ENCODE data around the gene CEACAM3. TPM values are rescaled to one million over a fixed set of nuclear protein-coding genes. Genes with fewer than 3 reads are reported as not detected.
"Not testable (repeated sequence)": the region's sequence is repeated elsewhere in the genome, so short reads cannot be mapped to it uniquely, and the experiment has no call there.

Gene CEACAM3
- total and polyA plus RNA-seq, 2 donors (not counting 1 experiment from before 2014, with no cell fraction given) = not detected

DNA sequence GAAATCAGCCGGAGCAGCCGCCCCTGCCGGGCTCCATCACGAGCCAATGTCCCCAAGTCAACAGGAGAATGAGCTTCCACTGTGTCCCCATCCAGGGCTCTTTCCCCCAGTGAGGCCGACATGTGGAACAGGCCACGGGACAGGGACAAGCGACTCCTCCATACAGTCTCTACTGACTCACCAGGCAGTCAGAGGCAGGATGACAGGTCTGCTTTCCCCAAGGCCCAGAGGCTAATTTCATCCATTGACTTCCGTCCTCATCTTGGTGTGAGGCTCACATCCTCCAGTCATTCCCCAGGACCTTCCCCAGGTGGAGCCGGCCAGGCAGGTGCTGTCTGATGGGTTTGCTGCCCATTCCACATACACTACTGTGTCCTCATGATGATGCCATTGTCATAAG is 37.5 kb upstream of the CEACAM3 start:
- no peak overlapping the region for H3K9ac ChIP-seq (ENCODE audit: insufficient read depth, low read length)
- TF ChIP-seq CTCF (conservative IDR thresholded peaks at IDR 0.05 in 1 of 2, IDR thresholded peaks at IDR 0.05 in 1 of 2; ENCODE audit: low read depth in 1 of 2, low read length in 2 of 2) = no peak
- TF ChIP-seq EZH2 (IDR thresholded peaks at IDR 0.05; ENCODE audit: low read length, missing control alignments) = no peak
- DNase-seq (ENCODE audit: low read depth in 2 of 2) = no peak
- no peaks in the 10 kb centered on the region for H4K20me1 ChIP-seq (ENCODE audit: control insufficient read depth, extremely low read depth, insufficient read depth, low read length)
- H3K4me3 ChIP-seq (replicated peaks in 1 of 4; ENCODE audit: control extremely low read depth in 1 of 4, insufficient read depth in 1 of 4, low read depth in 3 of 4, low read length in 4 of 4) = no peak overlapping the region
- peaks cover 5% of the 10 kb centered on the region for H3K27me3 ChIP-seq (ENCODE audit: control insufficient read depth, insufficient read depth, low read length)
- H3K36me3 ChIP-seq (ENCODE audit: control insufficient read depth, insufficient read depth, low read length) = no peaks in the 10 kb centered on the region
- no peaks in the 10 kb centered on the region for H3K79me2 ChIP-seq (ENCODE audit: control insufficient read depth, insufficient read depth, low read length)
- no peaks in the 10 kb centered on the region for H3K9me3 ChIP-seq (ENCODE audit: control insufficient read depth, insufficient read depth, low read depth, low read length)
- H3K4me2 ChIP-seq (ENCODE audit: extremely low read depth, insufficient read depth, low read length) = no peak overlapping the region
- no peak overlapping the region for H3K27ac ChIP-seq (ENCODE audit: insufficient read depth, low read length)
- no peak overlapping the region for H2AFZ ChIP-seq (ENCODE audit: low read length)
- no peaks in the 10 kb centered on the region for H3K4me1 ChIP-seq (ENCODE audit: control insufficient read depth, extremely low read depth, insufficient read depth, low read length)

DNA sequence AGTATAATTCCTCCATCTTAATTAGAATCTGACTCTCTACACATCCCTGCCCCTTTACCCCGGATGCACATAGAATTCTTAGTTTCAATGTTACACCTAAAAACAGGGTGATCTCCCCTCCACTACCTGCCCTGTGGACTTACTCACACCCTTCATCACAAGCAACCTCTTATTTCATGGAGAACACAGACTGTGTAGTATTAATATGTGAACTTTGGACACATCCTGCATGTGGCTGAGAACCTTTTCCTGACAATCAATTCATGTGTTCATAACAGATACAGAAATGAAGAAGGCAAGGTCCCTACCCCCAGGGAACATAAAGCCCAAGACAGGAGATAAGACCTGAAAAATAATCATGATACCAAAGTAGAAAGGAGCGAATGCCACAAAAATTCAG is 29.3 kb upstream of the CEACAM3 start:
- Histone ChIP-seq H3K4me1 (ENCODE audit: control insufficient read depth, extremely low read depth, insufficient read depth, low read length) (no peaks in the 10 kb centered on the region), H3K36me3 (ENCODE audit: control insufficient read depth, insufficient read depth, low read length) (no peaks in the 10 kb centered on the region), H4K20me1 (ENCODE audit: control insufficient read depth, extremely low read depth, insufficient read depth, low read length) (no peaks in the 10 kb centered on the region), H3K9ac (ENCODE audit: insufficient read depth, low read length) (no peak overlapping the region), H2AFZ (ENCODE audit: low read length) (no peak overlapping the region), H3K9me3 (ENCODE audit: control insufficient read depth, insufficient read depth, low read depth, low read length) (no peaks in the 10 kb centered on the region), H3K4me2 (ENCODE audit: extremely low read depth, insufficient read depth, low read length) (no peak overlapping the region), H3K4me3 (replicated peaks in 1 of 4; ENCODE audit: control extremely low read depth in 1 of 4, insufficient read depth in 1 of 4, low read depth in 3 of 4, low read length in 4 of 4) (no peak overlapping the region), H3K27me3 (ENCODE audit: control insufficient read depth, insufficient read depth, low read length) (no peaks in the 10 kb centered on the region), H3K27ac (ENCODE audit: insufficient read depth, low read length) (no peak overlapping the region), H3K79me2 (ENCODE audit: control insufficient read depth, insufficient read depth, low read length) (no peaks in the 10 kb centered on the region)
- DNase-seq (ENCODE audit: low read depth in 2 of 2) = no peak
- TF ChIP-seq EZH2 (IDR thresholded peaks at IDR 0.05; ENCODE audit: low read length, missing control alignments) = no peak
- no peak for TF ChIP-seq CTCF (conservative IDR thresholded peaks at IDR 0.05 in 1 of 2, IDR thresholded peaks at IDR 0.05 in 1 of 2; ENCODE audit: low read depth in 1 of 2, low read length in 2 of 2)

GRCh38 chr19:41768105-41768504 is 28.3 kb upstream of the CEACAM3 start:
- H3K27me3 ChIP-seq (ENCODE audit: control insufficient read depth, insufficient read depth, low read length) = not testable (repeated sequence)

More at GRCh38 chr19:41768105-41768504, 28.3 kb upstream of the CEACAM3 start:
- H3K9me3 ChIP-seq (ENCODE audit: control insufficient read depth, insufficient read depth, low read depth, low read length); H2AFZ ChIP-seq (ENCODE audit: low read length); H3K4me1 ChIP-seq (ENCODE audit: control insufficient read depth, extremely low read depth, insufficient read depth, low read length); H3K79me2 ChIP-seq (ENCODE audit: control insufficient read depth, insufficient read depth, low read length); DNase-seq (ENCODE audit: low read depth in 2 of 2); H3K36me3 ChIP-seq (ENCODE audit: control insufficient read depth, insufficient read depth, low read length); H3K9ac ChIP-seq (ENCODE audit: insufficient read depth, low read length); H3K4me3 ChIP-seq (replicated peaks in 1 of 4; ENCODE audit: control extremely low read depth in 1 of 4, insufficient read depth in 1 of 4, low read depth in 3 of 4, low read length in 4 of 4); H3K27ac ChIP-seq (ENCODE audit: insufficient read depth, low read length); H3K4me2 ChIP-seq (ENCODE audit: extremely low read depth, insufficient read depth, low read length); H4K20me1 ChIP-seq (ENCODE audit: control insufficient read depth, extremely low read depth, insufficient read depth, low read length): not testable (repeated sequence)
